Astrocyte of the cerebellum (primary cell): ENCODE data around the gene FAM131A.
A peak's percentile ranks its signal among the peaks of the same experiment; 100 is the strongest.

Experiments used
- DNase-seq: peaks from one replicate; pipeline ENCODE4 v3.0.0-alpha.2; 2011; ENCODE audit warnings: low read depth
- H3K4me3 ChIP-seq: 2 replicates; pipeline ENCODE4 v1.5.1; 2011; ENCODE audit warnings: mild to moderate bottlenecking, low read depth, low read length, moderate library complexity
- CTCF ChIP-seq: IDR thresholded peaks from 2 replicates; pipeline ENCODE4 v1.5.1; 2012; ENCODE audit warnings: low read length, low read depth, moderate library complexity, mild to moderate bottlenecking; ENCODE audit errors: missing control alignments
- in situ Hi-C: cut with HindIII; loops from 2 replicates; pipeline ENCODE4 v1.10.0; 2017; ENCODE audit warnings: low sequenced_read_pairs

The FAM131A gene

GRCh38 chr3:184332370-184333090 is 4.9 kb upstream of the FAM131A start:
- no peak overlapping the region for H3K4me3 ChIP-seq
- TF ChIP-seq CTCF = no peak
- peak; percentile 79 for DNase-seq
- in situ Hi-C loops = no loop called here

- H3K4me3 ChIP-seq = no peak overlapping the region
- DNase-seq = no peak
- TF ChIP-seq CTCF = no peak
- in situ Hi-C loops = no loop called here
Observed at GRCh38 chr3:184333190-184333589, 4.2 kb upstream of the FAM131A start.

GRCh38 chr3:184333700-184334099 is 3.7 kb upstream of the FAM131A start:
- no peak for DNase-seq
- TF ChIP-seq CTCF = no peak
- in situ Hi-C loops = no loop called here
- no peak overlapping the region for H3K4me3 ChIP-seq

- TF ChIP-seq CTCF = no peak
- no peak for DNase-seq
- no peak overlapping the region for H3K4me3 ChIP-seq
- in situ Hi-C loops = no loop called here
Observed at GRCh38 chr3:184334470-184335158, 2.8 kb upstream of the FAM131A start.

GRCh38 chr3:184335291-184335660 is 2.1 kb upstream of the FAM131A start:
- peak overlapping the region; percentile 57 for H3K4me3 ChIP-seq
- no peak for TF ChIP-seq CTCF
- in situ Hi-C loops = no loop called here
- DNase-seq = no peak

- H3K4me3 ChIP-seq = peak overlapping the region; percentile 57
- TF ChIP-seq CTCF = no peak
- in situ Hi-C loops = no loop called here
- no peak for DNase-seq
Observed at GRCh38 chr3:184335661-184336546, 1.5 kb upstream of the FAM131A start.
